HG03103 (cell line): ENCODE data around the gene ZFPM1.
"Not testable (repeated sequence)": the region's sequence is repeated elsewhere in the genome, so short reads cannot be mapped to it uniquely, and the experiment has no call there.

Experiments
- ATAC-seq: cut with Tn5 transposase; IDR thresholded peaks from one replicate; pipeline ENCODE4 v1.9.1; 2021; ENCODE audit warnings: low read depth; ENCODE audit not compliant: unreplicated experiment

Gene ZFPM1

DNA sequence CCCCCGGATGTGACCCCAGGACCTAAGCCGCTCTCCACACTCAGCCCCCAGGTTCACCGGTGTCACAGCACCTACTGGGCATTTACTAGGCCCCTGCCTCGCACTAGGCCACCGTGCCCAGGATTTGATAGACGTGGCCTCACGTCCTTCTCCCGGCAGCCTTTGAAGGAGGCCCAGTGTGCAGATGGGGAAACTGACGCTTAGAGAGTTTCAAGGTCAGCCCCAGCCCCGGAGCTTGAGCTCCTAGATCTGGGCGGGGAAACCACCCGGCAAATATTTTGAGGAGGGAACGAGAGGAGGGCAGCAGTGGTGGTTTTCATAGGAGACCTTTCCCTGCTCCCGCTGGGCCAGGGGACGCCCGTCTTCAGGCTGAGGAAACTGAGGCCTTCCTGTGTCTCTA, 10.3 kb downstream of the ZFPM1 start:
- ATAC-seq: no peak

DNA sequence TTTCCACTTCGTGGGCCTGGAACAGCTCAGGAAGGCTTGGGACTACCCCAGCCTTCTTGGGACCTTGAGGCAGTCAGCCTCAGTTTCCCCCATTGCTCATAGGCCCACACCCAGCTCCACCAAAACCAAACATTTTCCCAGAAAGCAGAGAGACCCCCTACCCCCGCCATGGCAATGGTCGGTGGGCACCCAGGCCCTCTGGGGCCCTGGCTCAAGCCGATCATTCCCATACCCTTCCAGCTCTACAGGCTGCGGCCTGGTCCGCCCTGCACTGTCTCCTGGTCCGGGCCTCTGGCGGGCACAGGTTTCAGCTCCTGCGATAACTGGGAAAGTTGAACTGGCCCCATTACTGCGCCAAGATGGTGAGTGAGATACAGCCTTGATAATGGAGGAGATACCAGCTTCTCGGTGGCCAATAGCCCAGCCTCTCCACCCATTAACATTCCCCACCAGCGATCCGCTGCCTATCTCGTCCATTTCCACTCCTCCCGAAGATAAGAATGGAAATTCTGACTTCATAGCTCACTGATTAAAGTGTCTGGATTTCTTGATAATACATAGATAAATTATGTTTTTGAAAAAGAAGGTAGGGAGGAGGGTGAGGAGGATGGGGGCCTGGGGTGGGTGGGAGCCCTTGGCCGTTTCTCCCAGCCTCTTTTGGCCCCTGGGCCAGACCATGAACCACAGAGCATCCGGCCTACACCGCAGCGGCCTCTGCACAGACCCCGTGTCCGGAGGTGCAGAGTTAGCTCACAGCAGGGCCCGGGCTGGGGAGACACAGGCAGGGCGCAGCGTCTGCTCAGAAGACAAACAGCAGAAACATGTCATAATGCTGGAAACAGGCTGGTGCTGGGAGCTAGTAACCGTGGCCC, 11.6 kb downstream of the ZFPM1 start:
- ATAC-seq: no peak

DNA sequence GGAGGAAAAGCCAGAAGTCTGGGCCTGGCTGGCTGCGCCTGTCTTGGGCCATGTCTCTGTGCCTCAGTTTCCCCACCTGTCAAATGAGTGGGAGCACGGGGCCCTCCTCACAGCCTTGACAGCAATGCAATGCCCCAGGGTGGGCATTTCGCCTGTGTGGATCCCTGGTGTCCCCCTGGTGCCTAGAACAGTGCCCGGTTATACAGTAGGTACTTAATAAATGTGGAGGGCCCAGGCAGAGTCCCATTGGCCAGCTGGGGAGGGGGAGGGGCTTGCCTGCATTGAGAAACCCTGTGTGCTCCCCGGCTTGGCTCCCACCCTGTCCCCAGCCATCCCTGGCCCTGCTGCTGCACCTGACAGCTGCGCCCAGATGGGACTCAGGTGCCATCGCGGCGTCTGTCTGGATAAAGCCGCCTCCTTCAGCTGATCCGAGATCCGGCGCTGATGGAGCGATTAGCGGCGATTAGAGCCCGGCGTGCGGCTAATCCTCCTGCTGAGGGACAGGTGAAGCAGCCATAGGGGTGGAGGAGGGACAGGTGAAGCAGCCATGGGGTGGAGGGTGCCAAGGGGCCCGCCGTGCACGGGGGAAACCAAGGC, 12.4 kb downstream of the ZFPM1 start:
- no peak for ATAC-seq

- no peak for ATAC-seq
These were observed 13.2 kb downstream of the ZFPM1 start for GRCh38 chr16:88466175-88466862.

DNA sequence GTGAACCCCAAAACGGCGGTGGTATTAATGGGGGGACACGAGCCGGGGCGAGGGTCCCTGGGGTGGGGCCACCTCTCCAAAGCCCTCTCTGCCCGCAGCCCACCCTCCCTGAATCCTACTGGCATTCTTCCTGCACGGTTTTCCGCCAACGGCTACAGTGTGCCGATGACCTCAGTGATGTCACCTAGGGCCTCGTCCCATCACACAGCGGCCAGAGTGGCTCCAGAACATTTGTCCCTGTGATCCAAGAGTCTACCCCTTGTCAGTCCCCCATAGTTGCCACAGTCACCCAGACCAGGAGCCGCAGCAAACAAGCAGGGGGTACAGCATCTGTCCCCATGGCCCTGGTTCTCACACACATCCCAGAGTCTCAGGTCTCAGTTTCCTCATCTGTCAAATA, 13.9 kb downstream of the ZFPM1 start:
- ATAC-seq: no peak

DNA sequence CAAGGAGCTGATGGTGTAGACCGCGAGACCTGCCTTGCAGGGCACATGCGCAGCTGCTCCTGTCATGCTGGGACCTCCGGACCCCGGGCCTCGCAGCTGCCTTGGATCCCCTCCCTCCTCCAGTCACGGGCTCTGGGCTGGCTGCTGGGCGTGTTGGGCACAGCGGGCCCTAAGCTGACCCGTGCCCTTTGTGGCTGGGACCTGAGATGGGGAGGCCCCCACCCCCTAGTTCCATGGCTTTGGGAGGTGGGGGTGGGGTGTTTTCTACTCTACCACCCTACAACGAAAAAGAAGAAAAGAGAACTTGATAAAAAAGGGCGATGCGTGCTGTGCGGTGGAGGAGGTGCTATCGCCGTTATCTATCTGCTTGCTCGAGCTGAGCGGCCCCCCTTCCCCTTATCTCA, 14.5 kb downstream of the ZFPM1 start:
- ATAC-seq: no peak

DNA sequence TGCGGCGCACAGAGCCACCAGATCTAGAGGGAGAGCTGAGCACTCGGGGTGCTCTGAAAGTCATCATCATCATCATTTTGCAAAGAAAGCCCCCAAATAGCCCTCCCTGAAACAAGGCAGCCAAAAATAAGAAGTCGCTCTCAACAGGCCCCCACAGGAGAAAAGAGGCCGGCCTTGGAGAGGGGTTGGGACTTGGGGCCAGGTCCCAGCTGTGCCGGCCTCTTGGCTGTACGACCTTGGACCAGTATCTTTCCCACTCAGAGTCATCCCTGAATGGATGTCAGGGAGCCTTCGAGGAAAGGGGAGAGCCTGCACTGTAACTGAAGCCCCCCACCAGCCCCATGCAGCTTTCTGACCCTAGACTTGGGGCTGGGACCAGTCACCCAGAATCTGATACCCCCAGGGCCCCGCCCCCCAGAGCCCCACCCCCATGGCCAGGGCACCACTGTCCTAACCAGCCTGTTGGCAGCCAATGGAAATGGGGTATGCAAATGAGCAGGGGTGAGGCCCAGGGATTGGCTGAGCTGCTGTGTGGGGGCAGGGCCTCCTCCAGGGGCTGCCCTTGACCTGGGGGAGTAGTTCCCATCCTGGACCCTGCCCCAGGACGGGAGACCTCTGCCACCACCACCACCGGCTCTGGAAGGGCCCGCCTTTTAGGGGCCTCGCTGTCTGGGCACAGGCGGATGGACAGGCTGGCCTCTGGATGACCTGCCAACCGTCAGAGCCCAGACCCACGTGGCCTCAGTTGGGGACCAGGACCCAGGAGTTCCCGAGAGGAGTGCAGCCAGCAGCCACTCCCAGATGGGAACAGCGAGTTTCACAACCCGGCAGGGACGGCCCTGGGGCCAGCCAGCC, 15.4 kb downstream of the ZFPM1 start:
- no peak for ATAC-seq

DNA sequence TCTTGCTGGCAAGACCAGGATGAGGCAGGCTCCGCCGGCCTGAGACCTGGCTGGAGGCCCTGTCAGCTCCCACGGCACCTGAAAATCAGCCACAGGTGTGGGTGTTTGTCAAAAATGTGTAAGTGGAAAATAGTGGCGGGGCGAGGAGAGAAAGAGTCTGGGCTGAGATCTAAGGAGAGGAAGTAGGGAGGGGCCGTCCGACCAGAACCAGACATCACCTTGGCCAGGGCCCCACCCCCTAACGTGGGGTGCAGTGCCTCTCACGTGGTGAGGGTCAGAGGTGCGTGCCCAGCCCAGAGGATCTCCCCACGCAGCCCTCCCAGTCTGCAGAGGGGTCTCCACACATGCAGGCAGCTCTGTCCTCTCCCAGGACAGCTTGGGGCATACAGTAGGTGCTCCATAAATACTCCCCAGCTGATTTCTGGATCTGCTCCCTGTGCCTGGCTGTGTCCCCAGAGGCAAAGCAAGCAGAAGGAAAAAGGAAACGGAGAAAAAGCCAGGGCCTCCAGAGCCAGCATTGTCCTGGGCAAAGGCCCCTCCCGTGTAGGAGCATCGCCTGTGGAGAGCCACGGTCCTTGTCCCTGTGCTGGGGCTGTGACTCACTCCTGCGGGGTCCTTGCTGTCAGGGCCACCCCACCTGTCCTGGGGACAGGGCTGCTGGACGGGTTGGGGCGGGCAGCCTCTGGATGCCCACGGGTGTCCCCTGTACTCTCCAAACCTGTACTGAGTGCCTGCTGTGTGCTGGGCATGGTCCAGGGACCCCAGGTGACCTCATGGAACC, 16.7 kb downstream of the ZFPM1 start:
- no peak for ATAC-seq

DNA sequence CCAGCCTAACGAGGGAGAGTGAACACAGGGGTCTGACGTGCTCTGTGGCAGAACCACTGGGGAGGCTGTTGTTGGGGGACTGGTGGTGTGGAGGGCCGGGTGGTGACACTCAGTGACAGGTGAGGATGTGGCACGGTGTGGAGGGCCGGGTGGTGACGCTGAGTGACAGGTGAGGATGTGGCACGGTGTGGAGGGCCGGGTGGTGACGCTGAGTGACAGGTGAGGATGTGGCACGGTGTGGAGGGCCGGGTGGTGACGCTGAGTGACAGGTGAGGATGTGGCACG, 17.3 kb downstream of the ZFPM1 start:
- not testable (repeated sequence) for ATAC-seq

- not testable (repeated sequence) for ATAC-seq
These were observed 17.6 kb downstream of the ZFPM1 start for GRCh38 chr16:88470696-88471095.

- no peak for ATAC-seq
These were observed 18.0 kb downstream of the ZFPM1 start for GRCh38 chr16:88471115-88471514.

- ATAC-seq: no peak
These were observed 18.5 kb downstream of the ZFPM1 start for GRCh38 chr16:88471575-88471974.

DNA sequence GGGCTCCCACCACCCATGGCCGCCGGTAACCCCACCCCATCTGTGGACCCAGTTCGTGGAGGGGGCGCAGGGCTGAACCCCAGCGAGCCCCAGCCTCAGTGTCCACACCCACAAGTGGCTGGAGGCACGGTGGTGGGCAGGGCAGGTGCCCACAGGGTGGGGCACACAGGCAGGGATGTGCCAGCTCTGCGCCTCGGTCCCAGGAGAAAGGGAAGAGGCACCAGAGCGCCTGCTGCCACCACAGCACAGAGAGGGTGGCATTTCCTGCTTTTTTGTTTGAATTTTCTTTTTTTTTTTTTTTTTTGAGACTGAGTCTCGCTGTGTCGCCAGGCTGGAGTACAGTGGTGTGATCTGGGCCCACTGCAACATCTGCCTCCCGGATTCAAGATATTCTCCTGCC, 19.0 kb downstream of the ZFPM1 start:
- no peak for ATAC-seq

- no peak for ATAC-seq
These were observed 19.6 kb downstream of the ZFPM1 start for GRCh38 chr16:88472637-88473205.

GRCh38 chr16:88473666-88474534, 20.8 kb downstream of the ZFPM1 start:
- no peak for ATAC-seq

DNA sequence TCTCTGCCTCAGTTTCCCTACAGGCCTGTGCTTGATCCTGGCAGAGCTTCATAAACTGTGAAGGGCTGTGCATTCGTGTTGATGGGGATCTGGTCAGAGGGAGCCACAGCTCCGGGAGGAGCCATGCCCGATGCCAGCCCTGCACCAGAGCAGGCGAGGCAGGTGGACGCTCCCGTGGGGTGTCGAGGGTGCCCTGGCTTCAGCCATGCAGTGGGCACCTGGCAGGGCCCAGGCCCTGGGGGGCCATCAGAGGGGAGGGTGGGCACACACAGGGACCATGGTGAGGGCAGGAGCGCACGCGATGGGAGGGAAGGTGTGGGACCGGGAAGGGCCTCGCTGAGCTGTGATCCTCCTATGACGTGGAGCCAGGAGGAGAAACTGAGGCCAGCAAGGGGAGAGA, 22.0 kb downstream of the ZFPM1 start:
- ATAC-seq: no peak

- no peak for ATAC-seq
These were observed 23.1 kb downstream of the ZFPM1 start for GRCh38 chr16:88476203-88476602.

DNA sequence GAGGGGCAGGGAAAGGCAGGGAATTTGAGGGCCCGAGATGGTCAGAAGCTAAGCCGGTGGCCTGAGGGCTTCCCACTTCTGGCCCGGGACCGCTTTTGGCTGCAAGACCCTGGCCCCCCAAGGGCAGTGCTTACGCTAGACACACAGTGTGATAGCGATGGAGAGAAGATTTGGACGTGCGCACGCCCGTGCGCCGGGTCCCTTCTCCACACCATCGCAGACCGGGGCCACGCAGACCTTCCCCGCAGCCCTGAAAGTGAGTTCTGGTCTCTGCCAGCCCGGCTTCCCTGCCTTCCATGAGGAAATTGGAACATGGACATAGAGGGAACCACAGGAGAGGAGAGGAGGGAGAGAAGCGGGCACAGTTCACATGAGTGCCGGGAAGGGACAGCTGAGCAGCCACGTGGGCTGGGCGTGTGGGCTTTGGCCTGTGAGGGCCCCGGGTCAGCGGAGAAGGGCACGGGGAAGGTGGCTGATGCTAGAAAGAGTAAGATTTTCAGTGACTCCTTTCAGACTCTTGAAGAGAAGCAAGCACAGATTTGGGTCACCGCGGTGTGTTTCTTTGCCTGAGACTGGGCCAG, 23.8 kb downstream of the ZFPM1 start:
- ATAC-seq: no peak
